Motor neuron (in vitro differentiated cells): ENCODE results near the gene ARL4D. TPM values are rescaled to one million over a fixed set of nuclear protein-coding genes. Genes with fewer than 3 reads are reported as not detected.

ENCODE experiments used
- ATAC-seq, 8 experiments: fragments of 200-7000 bp; cut with Tn5 transposase; replicated peaks in 6 of 8; 2 replicates each; pipeline ENCODE4 v1.8.0; 2021; ENCODE audit warnings: mild to moderate bottlenecking in 8 of 8, moderate library complexity in 8 of 8
- H3K27ac ChIP-seq, 2 donors: fragments of 250-450 bp; sonication (Bioruptor Pico); 2 replicates each; pipeline ENCODE4 v1.9.0; 2021; ENCODE audit warnings: antibody characterized with exemption in 2 of 2, mild to moderate bottlenecking in 2 of 2, moderate library complexity in 1 of 2
- H3K4me1 ChIP-seq, 2 donors: fragments of 250-450 bp; sonication (Bioruptor Pico); replicated peaks in 1 of 2; 2 replicates each; pipeline ENCODE4 v1.6.1; 2021; ENCODE audit warnings: antibody characterized with exemption in 2 of 2, mild to moderate bottlenecking in 2 of 2, moderate library complexity in 1 of 2
- H3K4me3 ChIP-seq, 5 donors: fragments of 250-450 bp; sonication (Bioruptor Pico); 2 replicates each; pipeline ENCODE4 v1.9.0; 2021; ENCODE audit warnings: antibody characterized with exemption in 5 of 5, mild to moderate bottlenecking in 5 of 5, moderate library complexity in 4 of 5
- WGBS, 10 experiments: fragments of 450-650 bp; shearing (Covaris generic); methylation state at CpG; one replicate each; pipeline ENCODE4 v1.0.0; 2022; 5-methylcytosine and 5-hydroxymethylcytosine counted together
- in situ Hi-C, 9 experiments: fragments of 400-800 bp; cut with MboI; loops; one replicate each; pipeline ENCODE4 v1.15.0; 2021; ENCODE audit warnings: low sequenced_read_pairs in 9 of 9, low pct_unique_long_range_greater_than_20kb in 2 of 9; ENCODE audit not compliant: unreplicated experiment in 9 of 9
- total RNA-seq, 8 experiments: library from RNA; unstranded; fragments of 300-600 nt; gene quantifications; 2 replicates each; pipeline versions ENCODE4 v1.2.3 to v1.2.4, GENCODE V29; 2022

ARL4D gene
- total RNA-seq: 10 to 100 TPM in 4 of 8 experiments, 1 to 10 TPM in 4; 3.9 to 37.7 (median 10.9) TPM

GRCh38 chr17:43398724-43399595 is at the start of gene ARL4D:
TSS of gene ARL4D (plus strand) at chr17:43398993. CDS start at chr17:43399733, 740 bp downstream.
- H3K4me1 ChIP-seq: peaks cover 9 to 21% of the 10 kb centered on the region in 2 donors
- ATAC-seq: peak; percentile 74 to 93 (median 82)
- 0 to 3% (median 0%) methylated on average over 1 to 21 of the region's 64 CpGs; no CpG with 5 or more reads in 3 of the 10 experiments for WGBS, 10 experiments
- peak within 1 kb of the TSS in 1 of 2 donors; percentile 31 for H3K27ac ChIP-seq
- peak within 1 kb of the TSS; percentile 43 to 95 (median 69) for H3K4me3 ChIP-seq
- in situ Hi-C loops: loop anchor here in 8 of 9 experiments (5.0 to 10.0 kb wide), 3 partner anchors 76 to 86 kb away; partner anchors contain the start of gene DHX8 (in 7 of the 8)

- peaks cover 0 to 21% of the 10 kb centered on the region in 2 donors for H3K4me1 ChIP-seq
- no peak overlapping the region for H3K27ac ChIP-seq
- in situ Hi-C loops: loop anchor here in 1 of 9 experiments (25.0 kb wide), 1 partner anchor 337 kb away; the partner anchor contains the start of genes IFI35 and VAT1
- 40 to 100% (median 92%) methylated on average over 1 to 2 of the region's 2 CpGs; no CpG with 5 or more reads in 7 of the 10 experiments for WGBS, 10 experiments
- no peak overlapping the region for H3K4me3 ChIP-seq
- no peak for ATAC-seq
Measured at GRCh38 chr17:43349142-43349541, 49.7 kb upstream of the ARL4D start.

GRCh38 chr17:43350888-43351361 is 47.9 kb upstream of the ARL4D start:
- Histone ChIP-seq H3K27ac (peak overlapping the region in 1 of 2 donors; percentile 51), H3K4me1 (peaks cover 0 to 16% of the 10 kb centered on the region in 2 donors), H3K4me3 (no peak overlapping the region)
- in situ Hi-C loops: no loop called here
- peak in 2 of 8 experiments; percentile 57 to 91 for ATAC-seq
- WGBS, 10 experiments: 72 to 100% (median 91%) methylated on average over 1 to 9 of the region's 9 CpGs; no CpG with 5 or more reads in 2 of the 10 experiments

GRCh38 chr17:43351691-43352090 is 47.1 kb upstream of the ARL4D start:
- in situ Hi-C loops: no loop called here
- H3K4me3 ChIP-seq: no peak overlapping the region
- WGBS, 10 experiments: 74 to 100% (median 95%) methylated on average over 1 to 7 of the region's 8 CpGs
- peaks cover 0 to 16% of the 10 kb centered on the region in 2 donors for H3K4me1 ChIP-seq
- no peak overlapping the region for H3K27ac ChIP-seq
- peak in 1 of 8 experiments; percentile 39 for ATAC-seq

- H3K4me1 ChIP-seq: peaks cover 0 to 16% of the 10 kb centered on the region in 2 donors
- WGBS, 10 experiments: 44 to 100% (median 90%) methylated on average over 1 to 8 of the region's 10 CpGs
- H3K4me3 ChIP-seq: no peak overlapping the region
- no peak for ATAC-seq
- H3K27ac ChIP-seq: no peak overlapping the region
- in situ Hi-C loops: no loop called here
Measured at GRCh38 chr17:43352579-43353331, 46.0 kb upstream of the ARL4D start.

GRCh38 chr17:43353393-43353792 is 45.4 kb upstream of the ARL4D start:
- no peak overlapping the region for H3K4me3 ChIP-seq
- peaks cover 0 to 16% of the 10 kb centered on the region in 2 donors for H3K4me1 ChIP-seq
- ATAC-seq: no peak
- in situ Hi-C loops: no loop called here
- no peak overlapping the region for H3K27ac ChIP-seq
- WGBS, 10 experiments: 0 to 100% (median 86%) methylated on average over 1 to 4 of the region's 4 CpGs; no CpG with 5 or more reads in 3 of the 10 experiments

GRCh38 chr17:43354371-43354770 is 44.4 kb upstream of the ARL4D start:
- H3K4me1 ChIP-seq: peaks cover 0 to 16% of the 10 kb centered on the region in 2 donors
- no peak for ATAC-seq
- no peak overlapping the region for H3K27ac ChIP-seq
- no peak overlapping the region for H3K4me3 ChIP-seq
- in situ Hi-C loops: no loop called here
- 60 to 100% (median 100%) methylated on average over 1 to 2 of the region's 2 CpGs; no CpG with 5 or more reads in 1 of the 10 experiments for WGBS, 10 experiments

GRCh38 chr17:43356450-43356849 is 42.3 kb upstream of the ARL4D start:
- Histone ChIP-seq H3K4me1 (peaks cover 0 to 13% of the 10 kb centered on the region in 2 donors), H3K4me3 (no peak overlapping the region), H3K27ac (no peak overlapping the region)
- 76 to 100% (median 98%) methylated on average over 1 to 4 of the region's 5 CpGs; no CpG with 5 or more reads in 4 of the 10 experiments for WGBS, 10 experiments
- no peak for ATAC-seq
- in situ Hi-C loops: no loop called here

GRCh38 chr17:43356999-43357398 is 41.8 kb upstream of the ARL4D start:
- in situ Hi-C loops: no loop called here
- WGBS, 10 experiments: 17 to 90% (median 86%) methylated on average over 1 to 4 of the region's 4 CpGs; no CpG with 5 or more reads in 3 of the 10 experiments

GRCh38 chr17:43359469-43360110 is 39.2 kb upstream of the ARL4D start:
- ATAC-seq: no peak
- H3K4me3 ChIP-seq: peak overlapping the region in 3 of 5 donors; percentile 32 to 36 (median 34)
- H3K4me1 ChIP-seq: peaks cover 0 to 17% of the 10 kb centered on the region in 2 donors
- H3K27ac ChIP-seq: peak overlapping the region in 1 of 2 donors; percentile 100
- in situ Hi-C loops: no loop called here
- WGBS, 10 experiments: 72 to 100% (median 84%) methylated on average over 4 to 14 of the region's 17 CpGs; no CpG with 5 or more reads in 3 of the 10 experiments

More at GRCh38 chr17:43356999-43357398, 41.8 kb upstream of the ARL4D start:
- H3K27ac ChIP-seq: no peak overlapping the region
- peak in 2 of 8 experiments; percentile 0 to 99 for ATAC-seq
- no peak overlapping the region for H3K4me3 ChIP-seq
- H3K4me1 ChIP-seq: peaks cover 0 to 14% of the 10 kb centered on the region in 2 donors

- peak overlapping the region in 4 of 5 donors; percentile 13 to 36 (median 33) for H3K4me3 ChIP-seq
- H3K27ac ChIP-seq: peak overlapping the region in 1 of 2 donors; percentile 100
- in situ Hi-C loops: no loop called here
- 0 to 97% (median 53%) methylated on average over 4 to 18 of the region's 18 CpGs; no CpG with 5 or more reads in 1 of the 10 experiments for WGBS, 10 experiments
- peak in 4 of 8 experiments; percentile 13 to 47 (median 42) for ATAC-seq
- H3K4me1 ChIP-seq: peaks cover 0 to 14% of the 10 kb centered on the region in 2 donors
Measured at GRCh38 chr17:43360376-43360738, 38.4 kb upstream of the ARL4D start.
